Osteoblast (primary cell): ENCODE results near the gene SCUBE1. TPM values are rescaled to one million over a fixed set of nuclear protein-coding genes. Genes with fewer than 3 reads are reported as not detected.

ENCODE experiments used
- DNase-seq: peaks from one replicate; pipeline ENCODE4 v3.0.0; 2011; ENCODE audit warnings: low spot score, mixed read lengths; ENCODE audit not compliant: insufficient read length; ENCODE audit errors: missing footprints
- H2AFZ ChIP-seq: 2 replicates; pipeline ENCODE4 v1.6.0; 2011; ENCODE audit warnings: mild to moderate bottlenecking, low read length
- H3K27ac ChIP-seq: 2 replicates; pipeline ENCODE4 v1.5.1; 2011; ENCODE audit warnings: mild to moderate bottlenecking, low read depth, low read length, moderate library complexity
- H3K27me3 ChIP-seq: 2 replicates; pipeline ENCODE4 v1.6.0; 2012; ENCODE audit warnings: mild to moderate bottlenecking, control low read depth, inconsistent platforms, low read length, moderate library complexity; ENCODE audit not compliant: insufficient read depth
- H3K36me3 ChIP-seq: 2 replicates; pipeline ENCODE4 v1.5.1; 2011; ENCODE audit warnings: mild to moderate bottlenecking, low read length, control low read depth, moderate library complexity; ENCODE audit not compliant: insufficient read depth
- H3K4me1 ChIP-seq: 2 replicates; pipeline ENCODE4 v1.5.1; 2011; ENCODE audit warnings: mild to moderate bottlenecking, low read length, control low read depth, moderate library complexity; ENCODE audit not compliant: insufficient read depth
- H3K4me2 ChIP-seq: 2 replicates; pipeline ENCODE4 v1.6.0; 2011; ENCODE audit warnings: mild to moderate bottlenecking, low read length; ENCODE audit not compliant: insufficient read depth
- H3K4me3 ChIP-seq: fragments of 200-600 bp; sonication (generic); 3 replicates; pipeline ENCODE4 v1.5.1; 2012; ENCODE audit warnings: mild to moderate bottlenecking, low read length, inconsistent platforms; ENCODE audit not compliant: insufficient read depth
- H3K79me2 ChIP-seq: 2 replicates; pipeline ENCODE4 v1.6.0; 2012; ENCODE audit warnings: mild to moderate bottlenecking, low read length, control low read depth, inconsistent platforms; ENCODE audit not compliant: insufficient read depth
- H3K9me3 ChIP-seq: 2 replicates; pipeline ENCODE4 v1.5.1; 2011; ENCODE audit warnings: low read depth, low read length, control low read depth
- H4K20me1 ChIP-seq: 2 replicates; pipeline ENCODE4 v1.6.0; 2012; ENCODE audit warnings: mild to moderate bottlenecking, low read length, control low read depth; ENCODE audit not compliant: insufficient read depth
- total RNA-seq: library from RNA; depleted of rRNA; stranded (reverse); fragments of >200 nt; gene quantifications from 2 replicates; pipeline ENCODE4 v1.2.3, GENCODE V29; 2012
- TF ChIP-seq, protein P1 (sequence below): IDR thresholded peaks from 2 replicates; pipeline ENCODE4 v1.5.1; 2011; ENCODE audit warnings: mild to moderate bottlenecking, low read depth, low read length, moderate library complexity; ENCODE audit errors: extremely low read depth

The SCUBE1 gene
- total RNA-seq, 1 donor, result 2.2 TPM

DNA sequence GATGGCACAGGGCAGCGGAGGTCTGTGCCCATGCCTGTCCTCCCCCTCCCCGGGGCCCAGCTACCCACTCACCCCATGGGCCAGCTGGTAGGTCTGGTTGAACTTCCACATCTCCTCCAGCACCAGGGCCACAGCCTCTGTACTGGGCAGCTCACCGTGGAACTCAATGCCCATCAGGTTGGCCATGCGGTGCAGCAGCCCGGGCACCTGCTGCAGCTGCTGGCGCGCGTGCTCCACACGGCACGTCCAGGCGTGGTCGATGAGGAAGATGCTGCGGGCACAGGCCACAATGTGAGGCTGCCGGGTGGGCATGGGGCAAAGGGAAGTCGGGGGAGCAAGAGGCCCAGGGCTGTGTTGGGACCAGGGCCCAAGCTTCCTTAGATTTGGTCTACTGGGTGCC lies 162.5 kb downstream of the SCUBE1 start:
- TF ChIP-seq, protein P1, sequence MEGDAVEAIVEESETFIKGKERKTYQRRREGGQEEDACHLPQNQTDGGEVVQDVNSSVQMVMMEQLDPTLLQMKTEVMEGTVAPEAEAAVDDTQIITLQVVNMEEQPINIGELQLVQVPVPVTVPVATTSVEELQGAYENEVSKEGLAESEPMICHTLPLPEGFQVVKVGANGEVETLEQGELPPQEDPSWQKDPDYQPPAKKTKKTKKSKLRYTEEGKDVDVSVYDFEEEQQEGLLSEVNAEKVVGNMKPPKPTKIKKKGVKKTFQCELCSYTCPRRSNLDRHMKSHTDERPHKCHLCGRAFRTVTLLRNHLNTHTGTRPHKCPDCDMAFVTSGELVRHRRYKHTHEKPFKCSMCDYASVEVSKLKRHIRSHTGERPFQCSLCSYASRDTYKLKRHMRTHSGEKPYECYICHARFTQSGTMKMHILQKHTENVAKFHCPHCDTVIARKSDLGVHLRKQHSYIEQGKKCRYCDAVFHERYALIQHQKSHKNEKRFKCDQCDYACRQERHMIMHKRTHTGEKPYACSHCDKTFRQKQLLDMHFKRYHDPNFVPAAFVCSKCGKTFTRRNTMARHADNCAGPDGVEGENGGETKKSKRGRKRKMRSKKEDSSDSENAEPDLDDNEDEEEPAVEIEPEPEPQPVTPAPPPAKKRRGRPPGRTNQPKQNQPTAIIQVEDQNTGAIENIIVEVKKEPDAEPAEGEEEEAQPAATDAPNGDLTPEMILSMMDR, result no peak
- H3K36me3 ChIP-seq, result peaks cover 12% of the 10 kb centered on the region
- peaks cover 2% of the 10 kb centered on the region for H4K20me1 ChIP-seq
- no peaks in the 10 kb centered on the region for H3K9me3 ChIP-seq
- peak; percentile 52 for DNase-seq
- no peaks in the 10 kb centered on the region for H3K27me3 ChIP-seq
- no peak overlapping the region for H3K4me3 ChIP-seq
- no peak overlapping the region for H3K4me2 ChIP-seq
- H3K79me2 ChIP-seq, result peaks cover 9% of the 10 kb centered on the region
- no peak overlapping the region for H2AFZ ChIP-seq
- peaks cover 3% of the 10 kb centered on the region for H3K4me1 ChIP-seq
- no peak overlapping the region for H3K27ac ChIP-seq

DNA sequence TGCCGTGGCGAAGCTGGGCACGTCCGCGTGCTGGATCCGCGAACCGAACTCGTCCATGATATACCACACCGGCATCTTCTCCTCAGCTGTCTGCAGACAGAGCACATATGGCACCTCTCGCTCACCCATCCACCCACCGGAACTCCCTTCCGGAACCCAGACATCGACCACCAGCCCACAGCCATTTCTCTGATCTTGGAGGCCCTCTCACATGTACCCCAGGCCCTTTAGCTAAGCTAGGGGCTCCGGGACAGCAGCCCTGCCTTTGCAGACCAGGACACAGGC lies 163.3 kb downstream of the SCUBE1 start:
- peaks cover 12% of the 10 kb centered on the region for H3K36me3 ChIP-seq
- H3K79me2 ChIP-seq, result peaks cover 5% of the 10 kb centered on the region
- H2AFZ ChIP-seq, result no peak overlapping the region
- DNase-seq, result no peak
- no peak overlapping the region for H3K4me2 ChIP-seq
- no peak overlapping the region for H3K4me3 ChIP-seq
- TF ChIP-seq, protein P1, result no peak
- no peaks in the 10 kb centered on the region for H3K9me3 ChIP-seq
- no peaks in the 10 kb centered on the region for H3K4me1 ChIP-seq
- no peak overlapping the region for H3K27ac ChIP-seq
- no peaks in the 10 kb centered on the region for H4K20me1 ChIP-seq
- no peaks in the 10 kb centered on the region for H3K27me3 ChIP-seq

DNA sequence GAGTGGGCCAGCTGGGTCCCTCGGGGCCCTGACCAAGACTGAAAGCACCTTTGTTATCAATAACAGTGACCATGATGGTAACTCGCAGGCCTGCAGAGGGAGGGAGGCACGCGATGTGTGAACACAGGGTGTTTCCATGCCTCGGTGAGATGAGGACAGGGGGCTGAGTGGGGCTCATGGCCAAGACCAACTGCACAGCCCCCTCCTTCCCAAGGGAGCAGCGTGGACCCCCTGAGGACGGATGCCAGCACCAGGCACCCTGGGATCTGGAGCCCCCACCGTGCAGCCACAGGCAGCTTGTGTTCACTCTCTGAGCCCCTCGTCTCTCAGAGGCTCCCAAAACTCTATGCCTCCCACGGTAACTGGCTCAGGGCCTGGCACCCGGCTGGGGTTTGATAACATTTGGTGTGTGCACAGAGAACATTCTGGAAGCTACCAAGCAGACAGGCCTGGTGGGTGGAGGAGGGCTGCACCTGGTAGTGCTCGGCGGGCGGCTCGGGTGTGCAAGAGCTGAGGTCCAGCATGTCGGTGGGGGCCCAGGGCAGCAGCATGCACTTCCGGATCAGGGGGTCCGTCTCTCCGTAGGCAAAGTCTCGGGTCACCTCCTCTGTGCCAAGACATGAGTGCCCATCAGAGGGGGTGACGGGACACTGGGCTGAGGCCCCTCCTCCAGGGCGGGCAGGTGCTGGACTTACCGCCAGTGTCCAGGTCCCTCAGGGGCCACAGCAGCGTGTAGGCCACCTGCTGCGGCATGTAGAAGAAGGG lies 163.8 kb downstream of the SCUBE1 start:
- Histone ChIP-seq H3K36me3 (peaks cover 12% of the 10 kb centered on the region), H4K20me1 (no peaks in the 10 kb centered on the region), H3K4me3 (no peak overlapping the region), H3K4me1 (no peaks in the 10 kb centered on the region), H3K9me3 (no peaks in the 10 kb centered on the region), H2AFZ (no peak overlapping the region), H3K27ac (no peak overlapping the region), H3K79me2 (peaks cover 5% of the 10 kb centered on the region), H3K27me3 (no peaks in the 10 kb centered on the region), H3K4me2 (no peak overlapping the region)
- TF ChIP-seq, protein P1, result no peak
- DNase-seq, result peak; percentile 63

DNA sequence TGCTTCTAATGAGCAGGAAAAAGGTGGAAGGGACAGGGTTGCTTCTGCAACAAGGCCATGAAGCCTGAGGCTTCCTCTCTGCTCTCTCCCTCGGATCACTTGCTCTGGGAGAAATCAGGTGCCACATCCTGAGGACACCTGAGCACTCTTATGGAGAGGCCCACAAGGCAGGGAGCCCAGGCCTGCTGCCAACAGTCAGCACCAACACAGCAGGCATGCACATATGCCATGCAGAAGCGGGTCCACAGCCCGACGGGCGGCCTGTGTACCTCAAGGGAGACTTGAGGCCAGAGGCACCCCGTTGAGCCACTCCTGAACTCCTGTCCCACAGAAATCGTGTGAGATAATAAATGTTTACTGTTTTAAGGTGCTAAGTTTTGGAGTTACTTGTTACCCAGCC lies 165.7 kb downstream of the SCUBE1 start:
- H3K9me3 ChIP-seq, result no peaks in the 10 kb centered on the region
- H2AFZ ChIP-seq, result no peak overlapping the region
- H3K4me3 ChIP-seq, result no peak overlapping the region
- H3K27me3 ChIP-seq, result no peaks in the 10 kb centered on the region
- H3K4me1 ChIP-seq, result no peaks in the 10 kb centered on the region
- H3K79me2 ChIP-seq, result no peaks in the 10 kb centered on the region
- H4K20me1 ChIP-seq, result no peaks in the 10 kb centered on the region
- no peak overlapping the region for H3K27ac ChIP-seq
- peaks cover 25% of the 10 kb centered on the region for H3K36me3 ChIP-seq
- DNase-seq, result peak; percentile 52
- TF ChIP-seq, protein P1, result no peak
- H3K4me2 ChIP-seq, result no peak overlapping the region
